AG04450 (cell line): ENCODE measurements around the gene PGRMC2. TPM values are rescaled to one million over a fixed set of nuclear protein-coding genes. Genes with fewer than 3 reads are reported as not detected.

Experiments used
- CTCF ChIA-PET: fragments of 300-600, 350-600 bp; formaldehyde crosslinking; extraction: SDS; loops from one replicate; lab custom pipeline; 2022; ENCODE audit warnings: antibody characterized with exemption, inconsistent platforms; lab: Charles Lee
- POLR2A ChIA-PET: fragments of 350-600 bp; formaldehyde crosslinking; extraction: SDS; loops from one replicate; lab custom pipeline; 2021; ENCODE audit warnings: antibody characterized with exemption, inconsistent platforms; lab: Yijun Ruan, JAX
- DNase-seq: peaks from one replicate; pipeline ENCODE4 v3.0.0-alpha.2; 2011; ENCODE audit warnings: low read depth, low spot score
- H3K27ac ChIP-seq: one replicate; pipeline ENCODE4 v1.5.1; 2012; ENCODE audit warnings: low read depth, low read length, control low read depth
- H3K27me3 ChIP-seq: one replicate; pipeline ENCODE4 v1.6.0; 2012; ENCODE audit warnings: low read length; ENCODE audit not compliant: control insufficient read depth, insufficient read depth
- H3K4me3 ChIP-seq: 2 replicates; pipeline ENCODE4 v1.5.1; 2011; ENCODE audit warnings: mild to moderate bottlenecking, low read depth, low read length, control low read depth
- H3K9me3 ChIP-seq: 2 replicates; pipeline ENCODE4 v1.5.1; 2012; ENCODE audit warnings: low read length; ENCODE audit not compliant: control insufficient read depth, insufficient read depth
- CTCF ChIP-seq: IDR thresholded peaks from 2 replicates; pipeline ENCODE4 v1.5.1; 2011; ENCODE audit warnings: low read depth, low read length, control low read depth, inconsistent platforms
- polyA plus RNA-seq: library from polyadenylated mRNA; depleted of rRNA; stranded (reverse); fragments of >200 nt; gene quantifications from 2 replicates; pipeline ENCODE4 v1.2.3, GENCODE V29; 2011

PGRMC2 gene
- polyA plus RNA-seq, 1 experiment = 50.9 TPM

- POLR2A ChIA-PET = no interaction called here
- H3K9me3 ChIP-seq = no peaks in the 10 kb centered on the region
- H3K27ac ChIP-seq = no peak overlapping the region
- H3K4me3 ChIP-seq = no peak overlapping the region
- CTCF ChIA-PET = no interaction called here
- peak; percentile 15 for TF ChIP-seq CTCF
- DNase-seq = no peak
- no peaks in the 10 kb centered on the region for H3K27me3 ChIP-seq
Observed at GRCh38 chr4:128310266-128310697, 22.7 kb upstream of the PGRMC2 start.

GRCh38 chr4:128309585-128309984, 22.0 kb upstream of the PGRMC2 start:
- no peak for DNase-seq
- ChIA-PET POLR2A (interaction anchor here (0.5 kb wide), 1 partner anchor 783 kb away, joined by 4 read pairs; no protein-coding TSS in a partner anchor), CTCF (no interaction called here)
- no peak for TF ChIP-seq CTCF
- H3K27me3 ChIP-seq = no peaks in the 10 kb centered on the region
- H3K9me3 ChIP-seq = no peaks in the 10 kb centered on the region
- H3K27ac ChIP-seq = no peak overlapping the region
- no peak overlapping the region for H3K4me3 ChIP-seq

GRCh38 chr4:128308986-128309385, 21.4 kb upstream of the PGRMC2 start:
- CTCF ChIA-PET = no interaction called here
- POLR2A ChIA-PET = interaction anchor here (0.5 kb wide), 1 partner anchor 784 kb away, joined by 4 read pairs; no protein-coding TSS in a partner anchor
- H3K4me3 ChIP-seq = no peak overlapping the region

DNA sequence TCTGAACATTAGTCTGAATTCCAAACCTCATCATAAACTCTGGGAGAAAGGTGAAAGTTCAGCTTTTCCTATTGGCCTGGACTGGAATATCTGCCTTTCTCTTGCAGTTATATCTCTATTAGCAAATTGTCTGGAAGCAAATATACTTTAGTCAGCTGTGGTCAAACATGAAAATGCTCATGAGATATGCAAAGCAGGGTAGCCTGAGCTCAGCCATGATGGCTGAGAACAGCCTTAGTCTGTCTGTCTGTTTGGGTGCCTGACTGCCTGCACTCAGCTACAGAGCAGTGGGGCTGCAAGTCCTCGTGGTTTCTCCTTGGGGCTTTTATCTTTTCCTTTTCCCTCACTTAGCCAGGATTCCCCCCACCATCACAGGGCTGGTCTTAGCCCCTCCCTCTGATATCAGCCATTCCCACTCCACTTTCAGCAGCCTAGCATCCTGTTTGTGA, 19.5 kb upstream of the PGRMC2 start:
- Histone ChIP-seq H3K27ac (no peak overlapping the region), H3K4me3 (no peak overlapping the region), H3K27me3 (no peaks in the 10 kb centered on the region), H3K9me3 (no peaks in the 10 kb centered on the region)
- ChIA-PET POLR2A (no interaction called here), CTCF (no interaction called here)
- TF ChIP-seq CTCF = no peak
- no peak for DNase-seq

More at GRCh38 chr4:128308986-128309385, 21.4 kb upstream of the PGRMC2 start:
- no peak overlapping the region for H3K27ac ChIP-seq
- no peaks in the 10 kb centered on the region for H3K27me3 ChIP-seq
- no peaks in the 10 kb centered on the region for H3K9me3 ChIP-seq
- TF ChIP-seq CTCF = no peak
- DNase-seq = no peak

DNA sequence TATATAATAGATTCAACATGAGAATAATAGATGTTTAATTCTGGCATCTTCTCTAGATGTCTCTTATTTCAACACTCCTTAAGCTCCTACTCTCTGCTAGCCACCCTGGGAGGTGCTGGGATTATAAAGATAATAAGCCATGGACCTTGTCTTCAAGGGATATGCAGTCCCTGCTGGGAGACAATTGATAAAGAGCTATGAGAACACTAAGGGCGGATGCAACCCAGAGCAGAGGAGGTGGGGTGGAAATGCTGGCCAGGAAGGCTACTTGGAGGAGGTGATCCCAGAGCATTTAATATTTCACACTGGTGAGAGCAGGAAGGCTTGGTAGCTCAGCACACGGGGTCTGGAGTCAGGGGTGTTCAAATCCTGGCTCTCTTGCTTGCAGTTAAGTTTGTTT, 18.3 kb upstream of the PGRMC2 start:
- no peak for TF ChIP-seq CTCF
- H3K4me3 ChIP-seq = no peak overlapping the region
- no peak overlapping the region for H3K27ac ChIP-seq
- DNase-seq = no peak
- POLR2A ChIA-PET = no interaction called here
- CTCF ChIA-PET = interaction anchor here (1.2 to 1.3 kb wide), 2 partner anchors 15 kb away, joined by 3 read pairs; no protein-coding TSS in a partner anchor
- H3K9me3 ChIP-seq = no peaks in the 10 kb centered on the region
- no peaks in the 10 kb centered on the region for H3K27me3 ChIP-seq
